Chondrocyte (in vitro differentiated cells): ENCODE measurements around the gene RPS6KA3. TPM values are rescaled to one million over a fixed set of nuclear protein-coding genes. Genes with fewer than 3 reads are reported as not detected.
"Not testable (repeated sequence)": the region's sequence is repeated elsewhere in the genome, so short reads cannot be mapped to it uniquely, and the experiment has no call there.

ENCODE experiments used
- DNase-seq: peaks from one replicate; pipeline ENCODE4 v3.0.0; 2021; ENCODE audit warnings: mixed read lengths, low spot score
- H3K27ac Mint-ChIP-seq: one replicate; pipeline ENCODE4 v1.8.0; 2021; ENCODE audit warnings: mild to moderate bottlenecking, moderate library complexity, mixed read lengths; ENCODE audit not compliant: unreplicated experiment
- H3K27me3 Mint-ChIP-seq: 2 replicates; pipeline ENCODE4 v1.8.0; 2021; ENCODE audit warnings: low read depth, mixed read lengths
- H3K36me3 Mint-ChIP-seq: 2 replicates; pipeline ENCODE4 v1.8.0; 2021; ENCODE audit warnings: low read depth, mixed read lengths
- H3K4me1 Mint-ChIP-seq: 2 replicates; pipeline ENCODE4 v1.8.0; 2021; ENCODE audit warnings: low read depth, mild to moderate bottlenecking, mixed read lengths
- H3K4me3 Mint-ChIP-seq: one replicate; pipeline ENCODE4 v1.8.0; 2021; ENCODE audit warnings: mild to moderate bottlenecking, moderate library complexity, mixed read lengths; ENCODE audit not compliant: unreplicated experiment
- H3K9me3 Mint-ChIP-seq: 2 replicates; pipeline ENCODE4 v1.8.0; 2021; ENCODE audit warnings: low read depth, mixed read lengths
- CTCF ChIP-seq: fragments of 200-600 bp; sonication (generic); IDR thresholded peaks from 2 replicates; pipeline ENCODE4 v1.5.0; 2021; ENCODE audit warnings: antibody characterized with exemption, mild to moderate bottlenecking, moderate library complexity
- total RNA-seq: library from RNA; stranded (reverse); gene quantifications from 3 replicates; pipeline ENCODE4 v1.2.1, GENCODE V29; 2021

RPS6KA3 gene
- total RNA-seq, 1 donor from 2014 or later: 18.4 TPM

DNA sequence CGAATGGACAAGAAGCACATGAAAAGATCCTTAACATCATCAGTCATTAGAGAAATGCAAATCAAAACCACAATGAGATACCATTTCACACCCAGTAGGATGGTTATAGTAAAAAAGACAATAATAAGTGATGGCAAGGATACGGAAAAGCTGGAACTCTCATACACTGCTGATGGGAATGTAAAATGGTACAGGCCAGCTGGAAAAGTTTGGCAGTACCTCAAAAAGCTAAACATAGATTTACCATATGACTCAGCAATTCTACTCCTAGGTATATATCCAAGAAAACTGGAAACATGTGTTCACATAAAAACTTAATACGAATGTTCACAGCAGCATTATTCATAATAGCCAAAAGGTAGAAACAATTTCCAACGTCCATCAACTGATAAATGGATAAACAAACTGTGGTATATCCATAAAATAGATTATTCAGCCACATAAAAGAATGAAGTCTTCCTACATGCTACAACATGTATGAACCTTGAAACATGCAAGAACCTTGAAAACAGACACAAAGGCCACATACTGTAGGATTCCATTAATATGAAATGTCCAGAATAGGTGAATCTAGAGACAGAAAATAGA, 11.9 kb downstream of the RPS6KA3 start:
- no peak overlapping the region for H3K4me3 Mint-ChIP-seq
- peaks cover 15% of the 10 kb centered on the region for H3K9me3 Mint-ChIP-seq
- no peaks in the 10 kb centered on the region for H3K27me3 Mint-ChIP-seq
- H3K36me3 Mint-ChIP-seq: no peaks in the 10 kb centered on the region
- DNase-seq: no peak
- peak overlapping the region; percentile 9 for H3K27ac Mint-ChIP-seq
- no peaks in the 10 kb centered on the region for H3K4me1 Mint-ChIP-seq
- no peak for TF ChIP-seq CTCF

GRCh38 chrX:20253232-20253543, 13.5 kb downstream of the RPS6KA3 start:
- no peak for DNase-seq
- TF ChIP-seq CTCF: peak; percentile 56
- Mint-ChIP-seq H3K9me3 (peaks cover 21% of the 10 kb centered on the region), H3K4me1 (no peaks in the 10 kb centered on the region), H3K27me3 (no peaks in the 10 kb centered on the region), H3K27ac (no peak overlapping the region), H3K4me3 (no peak overlapping the region), H3K36me3 (no peaks in the 10 kb centered on the region)

DNA sequence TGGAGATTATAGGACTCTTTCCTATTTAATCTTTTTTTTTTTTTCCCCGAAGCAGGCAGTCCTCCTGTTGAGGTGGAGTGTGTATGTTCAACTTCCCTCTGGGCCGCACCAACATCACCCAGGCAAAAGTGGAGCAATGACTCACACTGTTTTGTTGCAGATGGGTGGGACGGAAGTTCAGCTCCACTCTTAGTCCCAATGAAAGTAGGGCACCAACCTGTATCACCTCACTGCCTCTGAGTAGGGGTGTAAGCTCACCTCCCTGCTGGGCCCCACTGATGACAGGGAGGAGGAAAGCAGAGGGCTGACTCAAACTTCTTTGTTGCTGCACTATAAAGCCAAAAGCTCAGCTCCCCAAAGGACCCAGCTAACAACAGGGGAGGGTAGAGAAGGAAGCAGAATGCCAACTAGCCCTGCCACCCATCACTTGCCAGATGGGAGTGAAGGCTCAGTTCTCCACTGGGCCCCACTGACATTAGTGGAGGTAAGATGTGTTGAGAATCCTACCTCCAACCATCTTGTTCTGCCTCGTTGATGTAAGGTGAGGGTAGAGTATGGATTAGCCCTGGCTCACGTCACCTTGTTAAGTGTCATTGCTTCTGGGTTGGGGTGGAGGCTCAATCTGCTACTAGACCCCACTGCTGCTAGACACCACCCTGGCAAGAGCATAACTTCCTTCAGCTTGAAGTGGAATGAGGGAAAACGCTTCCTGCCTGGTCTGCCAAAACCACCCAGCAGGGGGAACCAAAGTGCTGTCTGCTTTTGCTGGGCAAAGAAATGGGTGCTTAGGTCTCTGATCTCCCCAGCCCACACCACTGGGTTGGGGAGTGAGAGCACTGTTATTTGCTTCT, 14.1 kb downstream of the RPS6KA3 start:
- peaks cover 21% of the 10 kb centered on the region for H3K9me3 Mint-ChIP-seq
- H3K27ac Mint-ChIP-seq: no peak overlapping the region
- DNase-seq: no peak
- peak; percentile 78 for TF ChIP-seq CTCF
- no peak overlapping the region for H3K4me3 Mint-ChIP-seq
- no peaks in the 10 kb centered on the region for H3K36me3 Mint-ChIP-seq
- H3K27me3 Mint-ChIP-seq: no peaks in the 10 kb centered on the region
- H3K4me1 Mint-ChIP-seq: no peaks in the 10 kb centered on the region

- Mint-ChIP-seq H3K9me3 (peaks cover 21% of the 10 kb centered on the region), H3K36me3 (no peaks in the 10 kb centered on the region), H3K4me1 (no peaks in the 10 kb centered on the region), H3K27ac (no peak overlapping the region), H3K27me3 (no peaks in the 10 kb centered on the region), H3K4me3 (no peak overlapping the region)
- TF ChIP-seq CTCF: no peak
- no peak for DNase-seq
Observed at GRCh38 chrX:20251691-20252090, 15.0 kb downstream of the RPS6KA3 start.

- H3K4me1 Mint-ChIP-seq, H3K36me3 Mint-ChIP-seq, H3K27ac Mint-ChIP-seq, H3K4me3 Mint-ChIP-seq, DNase-seq, H3K27me3 Mint-ChIP-seq: not testable (repeated sequence)
- peaks cover 20% of the 10 kb centered on the region for H3K9me3 Mint-ChIP-seq
Observed at GRCh38 chrX:20250146-20250545, 16.6 kb downstream of the RPS6KA3 start.
